GM12878 (cell line): ENCODE measurements around the gene AP2A2.

Source experiments
- CBFB ChIP-seq: IDR thresholded peaks from 2 replicates; pipeline ENCODE4 v1.6.1; 2016; ENCODE audit warnings: antibody characterized with exemption, low read depth
- CTCF ChIP-seq, 3 experiments: IDR thresholded peaks in 2 of 3; conservative IDR thresholded peaks in 1 of 3; 2 replicates each; pipeline ENCODE4 v1.5.1; 2011; ENCODE audit warnings: low read depth in 3 of 3, low read length in 3 of 3, mild to moderate bottlenecking in 3 of 3, control low read depth in 2 of 3, moderate library complexity in 2 of 3, inconsistent platforms in 1 of 3, mixed read lengths in 1 of 3; ENCODE audit not compliant: control insufficient read depth in 2 of 3, insufficient read depth in 1 of 3; ENCODE audit errors: extremely low read depth in 1 of 3
- POLR2AphosphoS5 ChIP-seq: IDR thresholded peaks from 2 replicates; pipeline ENCODE4 v1.6.1; 2011; ENCODE audit warnings: mild to moderate bottlenecking, low read length, inconsistent platforms
- REST ChIP-seq: IDR thresholded peaks from 2 replicates; pipeline ENCODE4 v1.6.1; 2012; ENCODE audit warnings: mild to moderate bottlenecking, low read depth, low read length
- USF1 ChIP-seq: IDR thresholded peaks from 2 replicates; pipeline ENCODE4 v1.6.1; 2011; ENCODE audit warnings: borderline replicate concordance, low read depth, mild to moderate bottlenecking, moderate library complexity, mixed read lengths, low read length; ENCODE audit not compliant: insufficient read depth; ENCODE audit errors: extremely low read length
- ZNF207 ChIP-seq: fragments of 450-650 bp; IDR thresholded peaks from 2 replicates; pipeline ENCODE4 v1.6.1; 2014; ENCODE audit warnings: antibody characterized with exemption, mild to moderate bottlenecking, borderline replicate concordance

GRCh38 chr11:1030556-1030955 is 104.9 kb downstream of the AP2A2 start:
- TF ChIP-seq CTCF (IDR thresholded peaks at IDR 0.05 in 2 of 3, conservative IDR thresholded peaks at IDR 0.05 in 1 of 3; ENCODE audit: control insufficient read depth in 2 of 3, extremely low read depth in 1 of 3, insufficient read depth in 1 of 3, low read depth in 3 of 3, low read length in 3 of 3) (no peak), POLR2AphosphoS5 (no peak), USF1 (no peak), CBFB (no peak), ZNF207 (no peak), REST (no peak)
